Colon (tissue), 2 donors: ENCODE data around the gene ATP13A1.
"Not testable (repeated sequence)": the region's sequence is repeated elsewhere in the genome, so short reads cannot be mapped to it uniquely, and the experiment has no call there.

Experiments used
- FAIRE-seq: peaks from 2 replicates; lab custom pipeline; 2012; peaks lifted over from hg19 to GRCh38; lab: Jason Lieb, UNC
- donor health status: control.
- donor health status: control.

ATP13A1 gene

DNA sequence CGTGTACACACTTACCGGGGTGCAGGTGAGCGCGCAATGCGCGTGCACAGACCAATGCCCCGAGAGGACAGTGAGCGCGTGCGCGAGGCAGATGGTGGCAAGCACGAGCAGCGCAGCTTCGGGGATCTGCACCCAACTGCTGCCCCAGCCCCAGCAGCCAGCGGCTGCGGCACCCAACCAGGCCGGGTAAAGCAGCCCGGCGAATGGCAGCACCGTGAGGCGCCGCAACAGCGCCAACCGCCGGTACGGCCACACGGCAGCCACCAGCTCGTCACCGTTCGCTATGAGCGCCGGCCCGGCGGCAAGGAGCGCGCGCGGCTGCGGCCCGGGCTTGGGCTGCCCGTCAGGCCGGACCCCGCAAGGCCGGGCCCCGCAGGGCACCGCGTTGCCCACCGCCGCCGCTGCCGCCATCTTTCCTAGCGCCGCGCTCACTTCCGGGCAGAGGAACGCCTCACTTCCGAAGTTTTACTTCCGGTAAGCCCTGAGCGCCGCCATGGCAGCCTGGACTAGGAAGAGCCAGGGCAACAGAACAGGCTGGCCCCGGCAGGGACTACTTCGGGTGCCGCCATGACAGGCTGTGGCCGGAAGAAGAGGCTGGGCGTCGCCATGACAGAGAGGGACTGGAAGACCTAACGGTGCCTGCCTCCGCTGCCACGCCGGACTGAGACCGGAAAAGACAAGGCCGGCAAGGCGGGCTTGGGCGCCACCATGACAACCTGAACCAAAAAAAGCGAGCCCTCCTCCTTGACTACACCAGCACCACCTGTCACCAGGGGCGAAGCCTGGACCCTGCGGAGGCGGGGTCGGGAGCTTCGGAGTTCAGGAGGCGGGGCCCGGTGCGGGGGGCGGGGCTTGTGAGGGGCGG lies at the start of gene ATP13A1:
TSS of gene ATP13A1 (minus strand) at position 421 of the 865 bp plus-strand sequence. CDS start at position 411, 10 bp downstream.
- no peak for FAIRE-seq

- FAIRE-seq: no peak
Observed at GRCh38 chr19:19711934-19712828, 48.7 kb upstream of the ATP13A1 start.

DNA sequence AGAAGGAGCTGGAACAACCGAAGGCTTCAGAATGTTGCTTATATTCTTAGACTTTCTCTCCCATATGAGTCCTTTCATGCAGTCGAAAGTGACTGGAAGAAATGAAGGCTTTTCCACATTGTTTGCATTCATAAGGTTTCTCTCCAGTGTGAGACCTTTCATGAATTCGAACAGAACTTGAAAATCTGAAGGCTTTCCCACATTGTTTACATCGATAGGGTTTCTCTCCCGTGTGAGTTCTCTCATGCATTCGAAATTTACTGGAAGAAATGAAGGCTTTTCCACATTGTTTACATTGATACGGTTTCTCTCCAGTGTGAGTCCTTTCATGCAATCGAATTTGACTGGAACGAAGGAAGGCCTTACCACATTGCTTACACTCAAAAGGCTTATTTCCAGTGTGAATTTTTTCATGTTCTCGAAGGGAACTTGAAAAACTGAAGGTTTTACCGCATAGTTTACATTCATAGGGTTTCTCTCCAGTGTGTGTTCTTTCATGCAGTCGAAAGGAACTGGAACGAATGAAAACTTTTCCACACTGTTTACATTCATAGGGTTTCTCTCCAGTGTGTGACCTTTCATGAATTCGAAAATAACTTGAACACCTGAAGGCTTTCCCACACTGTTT lies 47.9 kb upstream of the ATP13A1 start:
- FAIRE-seq: no peak

DNA sequence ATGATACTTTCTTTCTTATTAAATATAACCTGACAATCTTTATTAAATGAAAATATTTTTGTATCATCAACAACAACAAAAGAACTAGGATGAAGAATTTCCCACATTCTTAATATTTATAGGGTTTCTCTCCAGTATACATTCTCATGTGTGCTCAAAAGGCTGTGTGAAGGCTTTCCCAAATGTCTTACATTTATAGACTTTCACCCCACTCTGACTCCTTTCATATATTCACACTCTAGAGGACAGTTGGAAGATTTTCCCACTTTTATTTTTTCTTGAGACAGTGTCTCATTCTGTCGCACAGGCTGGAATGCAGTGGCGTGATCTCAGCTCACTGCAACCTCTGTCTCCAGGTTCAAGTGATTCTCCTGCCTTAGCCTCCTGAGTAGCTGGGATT lies 47.0 kb upstream of the ATP13A1 start:
- FAIRE-seq: no peak

DNA sequence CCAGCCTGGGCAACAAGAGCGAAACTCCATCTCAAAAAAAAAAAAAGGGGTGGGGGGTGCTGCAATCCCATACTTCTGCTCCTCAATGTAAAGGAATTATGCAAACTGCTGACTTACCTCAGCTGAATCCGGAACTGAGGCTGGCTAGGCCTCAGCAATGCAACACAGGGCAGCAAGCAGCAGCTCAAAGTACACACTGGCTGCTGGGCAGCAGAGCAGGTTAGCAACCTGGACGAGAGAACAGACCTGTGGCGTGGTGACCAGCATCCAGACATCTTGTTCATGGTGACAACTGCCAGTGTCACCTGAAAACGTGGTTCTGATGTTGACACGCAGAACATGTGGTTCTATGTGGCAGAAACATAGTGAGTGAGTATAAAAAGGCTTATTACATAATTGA lies 41.4 kb upstream of the ATP13A1 start:
- FAIRE-seq: no peak

- not testable (repeated sequence) for FAIRE-seq
Observed at GRCh38 chr19:19700493-19700892, 37.0 kb upstream of the ATP13A1 start.

- FAIRE-seq: no peak
Observed at GRCh38 chr19:19697589-19697988, 34.1 kb upstream of the ATP13A1 start.

- no peak for FAIRE-seq
Observed at GRCh38 chr19:19696386-19696785, 32.9 kb upstream of the ATP13A1 start.

- no peak for FAIRE-seq
Observed at GRCh38 chr19:19691683-19692082, 28.2 kb upstream of the ATP13A1 start.

- FAIRE-seq: not testable (repeated sequence)
Observed at GRCh38 chr19:19689023-19689422, 25.5 kb upstream of the ATP13A1 start.

DNA sequence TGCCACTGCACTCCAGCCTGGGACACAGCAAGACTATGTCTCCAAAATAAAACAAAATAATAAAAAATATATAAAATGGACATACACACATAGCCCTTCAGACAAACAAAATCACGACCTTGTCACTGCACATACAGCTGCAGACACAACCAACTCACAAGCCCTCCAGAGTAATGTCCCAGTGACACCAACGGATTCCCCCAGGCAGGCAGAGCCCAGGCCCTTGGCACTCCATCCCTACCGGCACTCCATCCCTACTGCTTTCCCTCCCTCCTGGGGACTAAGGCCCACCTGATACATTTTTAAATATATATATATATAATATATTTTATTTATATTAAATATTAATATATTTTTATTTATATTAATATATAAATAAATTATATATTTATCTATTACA lies 23.6 kb upstream of the ATP13A1 start:
- no peak for FAIRE-seq

GRCh38 chr19:19686580-19686979 lies 23.1 kb upstream of the ATP13A1 start:
- no peak for FAIRE-seq

GRCh38 chr19:19686119-19686518 lies 22.6 kb upstream of the ATP13A1 start:
- not testable (repeated sequence) for FAIRE-seq

- FAIRE-seq: no peak
Observed at GRCh38 chr19:19679176-19680073, 15.9 kb upstream of the ATP13A1 start.

- FAIRE-seq: no peak
Observed at GRCh38 chr19:19677579-19677978, 14.1 kb upstream of the ATP13A1 start.

DNA sequence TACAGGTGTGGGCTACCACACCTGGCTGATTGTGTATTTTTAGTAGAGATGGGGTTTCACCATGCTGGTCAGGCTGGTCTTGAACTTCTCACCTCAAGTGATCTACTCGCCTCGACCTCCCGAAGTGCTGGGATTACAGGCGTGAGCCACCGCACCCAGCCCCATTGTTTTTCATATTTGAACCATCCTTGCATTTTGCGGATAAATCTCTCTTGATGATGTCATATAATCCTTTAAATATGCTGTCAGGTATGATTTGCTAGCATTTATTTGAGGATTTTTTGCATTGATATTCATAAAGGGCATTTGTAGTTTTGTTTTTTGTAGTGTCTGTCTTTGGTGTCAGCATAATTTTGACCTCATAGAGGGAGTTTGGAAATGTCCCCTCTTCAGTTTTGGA lies 10.8 kb upstream of the ATP13A1 start:
- no peak for FAIRE-seq

GRCh38 chr19:19672816-19673215 lies 9.3 kb upstream of the ATP13A1 start:
- FAIRE-seq: no peak

DNA sequence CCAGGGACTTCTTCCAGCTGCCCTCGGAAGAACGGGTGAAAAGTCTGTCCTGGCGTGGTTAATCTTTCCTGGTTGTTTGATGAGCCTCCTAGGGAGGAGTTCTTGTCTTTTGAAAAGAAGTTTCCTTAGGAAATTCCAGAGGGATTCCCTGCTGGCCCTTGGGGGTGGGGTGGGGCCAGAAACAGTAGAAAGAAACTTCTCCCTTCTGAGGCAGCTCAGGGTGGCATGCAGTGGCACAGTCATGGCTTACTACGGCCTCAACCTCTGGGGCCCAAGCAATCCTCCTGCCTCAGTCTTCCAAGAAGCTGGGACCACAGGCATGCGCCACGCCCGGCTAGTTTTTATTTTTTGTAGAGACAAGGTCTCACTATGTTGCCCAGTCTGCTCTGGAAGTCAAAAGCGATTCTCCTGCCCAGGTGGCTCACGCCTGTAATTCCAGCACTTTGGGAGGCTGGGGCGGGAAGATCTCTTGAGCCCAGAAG lies 6.6 kb upstream of the ATP13A1 start:
- no peak for FAIRE-seq

DNA sequence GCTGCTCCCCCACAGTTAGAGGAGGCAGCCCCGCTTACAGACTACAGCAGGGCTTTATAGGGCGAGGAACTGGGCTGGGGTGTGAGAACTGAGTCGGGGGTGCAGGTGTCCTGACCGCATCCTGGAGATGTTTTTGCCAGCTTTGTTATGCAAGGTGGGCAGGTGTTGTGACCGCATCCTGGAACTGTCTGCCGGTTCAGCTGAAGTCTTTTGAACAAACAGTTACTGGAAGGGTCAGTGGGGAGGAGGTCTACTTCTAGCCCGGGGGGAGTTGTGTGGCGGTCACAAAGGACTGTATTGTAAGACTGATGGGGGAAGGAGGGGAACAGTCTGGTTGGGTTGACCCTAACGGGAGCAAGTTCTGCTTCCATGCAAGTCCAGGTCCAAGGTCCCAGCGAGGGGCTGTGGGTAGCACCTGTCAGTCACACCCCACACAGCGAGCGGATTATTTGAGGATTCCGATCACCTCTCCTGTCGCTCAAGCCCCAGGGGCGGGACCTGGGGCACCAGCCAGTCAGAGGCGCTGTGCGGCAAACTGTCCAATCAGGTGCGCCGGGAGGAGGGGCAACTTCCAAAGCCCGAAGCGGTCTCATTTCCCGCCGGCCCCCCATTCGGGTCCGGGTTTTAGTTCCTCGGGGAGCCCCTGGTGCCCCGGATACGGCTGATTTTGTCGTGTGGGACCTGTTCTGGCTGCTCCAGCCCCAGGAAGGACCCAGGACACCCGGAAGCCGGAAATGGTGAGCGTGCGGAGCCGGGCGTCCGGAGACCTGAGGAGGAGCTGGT lies 4.9 kb upstream of the ATP13A1 start, which contains the start of gene ZNF101:
TSS of gene ZNF101 (plus strand) at position 610 of the 783 bp plus-strand sequence. CDS start at position 735, 125 bp downstream.
- no peak for FAIRE-seq

- not testable (repeated sequence) for FAIRE-seq
Observed at GRCh38 chr19:19665420-19665948, 2.0 kb upstream of the ATP13A1 start.
